Left lung (tissue), 10 donors: ENCODE results near the gene IGFL4. TPM values are rescaled to one million over a fixed set of nuclear protein-coding genes. Genes with fewer than 3 reads are reported as not detected.

Experiments used
- ATAC-seq: fragments of 200-7000 bp; cut with Tn5 transposase; one replicate; pipeline ENCODE4 v1.9.1; 2020; ENCODE audit warnings: moderate library complexity
- DNase-seq, 4 donors: peaks; one replicate each; pipeline ENCODE4 v3.0.0-alpha.2; 2013 to 2020
- H3K27ac ChIP-seq, 2 donors: fragments of 200-600 bp; sonication (generic) in 1 of 2; one replicate each; pipeline versions ENCODE4 v1.5.0 to v1.8.0; 2020 to 2021
- H3K27me3 ChIP-seq, 2 donors: fragments of 200-600 bp; sonication (generic) in 1 of 2; one replicate each; pipeline versions ENCODE4 v1.5.0 to v1.8.0; 2020 to 2021
- H3K36me3 ChIP-seq, 2 donors: fragments of 200-600 bp; sonication (generic) in 1 of 2; one replicate each; pipeline versions ENCODE4 v1.5.0 to v1.8.0; 2020 to 2021
- H3K4me1 ChIP-seq, 2 donors: fragments of 200-600 bp; one replicate each; pipeline ENCODE4 v1.8.0; 2021
- H3K4me3 ChIP-seq, 2 donors: fragments of 200-600 bp; sonication (generic) in 1 of 2; one replicate each; pipeline versions ENCODE4 v1.5.0 to v1.8.0; 2020 to 2021; ENCODE audit warnings: mild to moderate bottlenecking in 1 of 2
- H3K9me3 ChIP-seq, 2 donors: fragments of 200-600 bp; sonication (generic) in 1 of 2; one replicate each; pipeline versions ENCODE4 v1.5.0 to v1.8.0; 2020 to 2021
- CTCF ChIP-seq, 2 donors: fragments of 200-600 bp; sonication (generic) in 1 of 2; IDR thresholded peaks; one replicate each; pipeline versions ENCODE4 v1.5.0 to v1.8.0; 2021; ENCODE audit warnings: antibody characterized with exemption in 2 of 2
- intact Hi-C, 2 donors: fragments of 100-400 bp; cut with DNase I; formaldehyde crosslinking; loops; one replicate each; pipeline versions ENCODE4 v1.11.2 to v1.14.2; 2022
- polyA plus RNA-seq, 6 donors: library from polyadenylated mRNA; unstranded; fragments of 120-200 nt; gene quantifications; one replicate each; pipeline ENCODE4 v1.2.1, GENCODE V29; 2013; ENCODE audit not compliant: insufficient read length in 6 of 6
- total RNA-seq, 2 donors: library from RNA; stranded (reverse); fragmentation: NEBNext Ultra II Directional; extraction: Animal tissue kit (Norgen Biotek cat#: 25700); gene quantifications; one replicate each; pipeline ENCODE4 v1.2.1, GENCODE V29; 2021
- donor health status: DM: no; HTN: yes; CAD: no.
- donor health status: DM: no; HTN: no; CAD: no.

IGFL4 gene
- total and polyA plus RNA-seq, 8 donors: 0.48 to 1.2 (median 1.0) TPM; not detected in 2

- H3K9me3 ChIP-seq: no peaks in the 10 kb centered on the region
- ATAC-seq (no peak), DNase-seq (no peak)
- peaks cover 0 to 14% of the 10 kb centered on the region in 2 donors for H3K4me1 ChIP-seq
- no peak overlapping the region for H3K27ac ChIP-seq
- no peak for TF ChIP-seq CTCF (IDR thresholded peaks at IDR 0.05)
- intact Hi-C loops: no loop called here
- peaks cover 41 to 87% of the 10 kb centered on the region in 2 donors for H3K27me3 ChIP-seq
- H3K4me3 ChIP-seq: no peak overlapping the region
- H3K36me3 ChIP-seq: no peaks in the 10 kb centered on the region
Observed at GRCh38 chr19:46073268-46073922, 32.6 kb upstream of the IGFL4 start.

GRCh38 chr19:46069806-46070341 is 29.1 kb upstream of the IGFL4 start:
- peaks cover 0 to 6% of the 10 kb centered on the region in 2 donors for H3K4me1 ChIP-seq
- no peak for TF ChIP-seq CTCF (IDR thresholded peaks at IDR 0.05)
- no peaks in the 10 kb centered on the region for H3K36me3 ChIP-seq
- H3K27ac ChIP-seq: no peak overlapping the region
- H3K4me3 ChIP-seq: no peak overlapping the region
- no peak for DNase-seq
- ATAC-seq: peak; percentile 39
- intact Hi-C loops: no loop called here
- H3K9me3 ChIP-seq: no peaks in the 10 kb centered on the region
- H3K27me3 ChIP-seq: peaks cover 8 to 83% of the 10 kb centered on the region in 2 donors

GRCh38 chr19:46068345-46069258 is 27.8 kb upstream of the IGFL4 start:
- DNase-seq (no peak), ATAC-seq (peak; percentile 34)
- no peaks in the 10 kb centered on the region for H3K36me3 ChIP-seq
- peaks cover 0 to 6% of the 10 kb centered on the region in 2 donors for H3K4me1 ChIP-seq
- no peak overlapping the region for H3K4me3 ChIP-seq
- intact Hi-C loops: no loop called here
- peaks cover 0 to 72% of the 10 kb centered on the region in 2 donors for H3K27me3 ChIP-seq
- no peaks in the 10 kb centered on the region for H3K9me3 ChIP-seq
- TF ChIP-seq CTCF (IDR thresholded peaks at IDR 0.05): no peak
- no peak overlapping the region for H3K27ac ChIP-seq

GRCh38 chr19:46067691-46068090 is 26.9 kb upstream of the IGFL4 start:
- Histone ChIP-seq H3K27me3 (peaks cover 0 to 67% of the 10 kb centered on the region in 2 donors), H3K27ac (no peak overlapping the region), H3K4me3 (no peak overlapping the region), H3K9me3 (no peaks in the 10 kb centered on the region), H3K4me1 (peaks cover 0 to 6% of the 10 kb centered on the region in 2 donors), H3K36me3 (no peaks in the 10 kb centered on the region)
- ATAC-seq (no peak), DNase-seq (no peak)
- no peak for TF ChIP-seq CTCF (IDR thresholded peaks at IDR 0.05)
- intact Hi-C loops: no loop called here

- Histone ChIP-seq H3K4me1 (peaks cover 0 to 6% of the 10 kb centered on the region in 2 donors), H3K36me3 (no peaks in the 10 kb centered on the region), H3K4me3 (no peak overlapping the region), H3K27me3 (peaks cover 0 to 67% of the 10 kb centered on the region in 2 donors), H3K9me3 (peaks cover 0 to 3% of the 10 kb centered on the region in 2 donors), H3K27ac (no peak overlapping the region)
- ATAC-seq: no peak
- DNase-seq: no peak
- no peak for TF ChIP-seq CTCF (IDR thresholded peaks at IDR 0.05)
- intact Hi-C loops: no loop called here
Observed at GRCh38 chr19:46066471-46066870, 25.7 kb upstream of the IGFL4 start.
